Heart left ventricle (tissue), 13 donors: ENCODE measurements around the gene ZNF804B.

Experiments used
- POLR2A ChIP-seq, 2 donors: fragments of 450-650 bp; IDR thresholded peaks; one replicate each; pipeline ENCODE4 v1.6.1; 2017; ENCODE audit warnings: antibody characterized with exemption in 2 of 2, mild to moderate bottlenecking in 2 of 2, moderate library complexity in 2 of 2
- TF ChIP-seq, protein P1 (sequence below), 12 donors: fragments of 200-600 bp; sonication (generic) in 4 of 12; IDR thresholded peaks; one replicate each; pipeline versions ENCODE4 v1.5.0 to v1.8.0; 2018 to 2022; ENCODE audit warnings: antibody characterized with exemption in 12 of 12, mild to moderate bottlenecking in 5 of 12
- donor health status: ischemic (EF 13 %, LVEDD 7.1; RV severe dilation, severe dysfunction).
- donor health status: DM: no; HTN: yes; CAD: no.
- donor health status: DM: no; HTN: no; CAD: no.
- donor health status: ischemic (EF 25% LVEDD 6.9; RV normal size, moderate dysfunction).
- donor health status: ischemic (EF 25% LVEDD 5.7; RV mildly dilated, moderate dysfunction).
- donor health status: ischemic (EF 35%, LVEDD 5.7; RV mildly dilated, moderate dysfunction).
- donor health status: nonischemic (EF 11% LVEDD 7.7; RV severe dilation, severe dysfunction).
- donor health status: DM: yes; HTN: yes; CAD: no.
- donor health status: PGD.
- donor health status: ischemic (EF 29% LVEDD 5.4; RV normal size, mild dysfunction).
- donor health status: nonischemic (EF 23%, LVEDD 6.1; RV moderate dilation, normal function).

DNA sequence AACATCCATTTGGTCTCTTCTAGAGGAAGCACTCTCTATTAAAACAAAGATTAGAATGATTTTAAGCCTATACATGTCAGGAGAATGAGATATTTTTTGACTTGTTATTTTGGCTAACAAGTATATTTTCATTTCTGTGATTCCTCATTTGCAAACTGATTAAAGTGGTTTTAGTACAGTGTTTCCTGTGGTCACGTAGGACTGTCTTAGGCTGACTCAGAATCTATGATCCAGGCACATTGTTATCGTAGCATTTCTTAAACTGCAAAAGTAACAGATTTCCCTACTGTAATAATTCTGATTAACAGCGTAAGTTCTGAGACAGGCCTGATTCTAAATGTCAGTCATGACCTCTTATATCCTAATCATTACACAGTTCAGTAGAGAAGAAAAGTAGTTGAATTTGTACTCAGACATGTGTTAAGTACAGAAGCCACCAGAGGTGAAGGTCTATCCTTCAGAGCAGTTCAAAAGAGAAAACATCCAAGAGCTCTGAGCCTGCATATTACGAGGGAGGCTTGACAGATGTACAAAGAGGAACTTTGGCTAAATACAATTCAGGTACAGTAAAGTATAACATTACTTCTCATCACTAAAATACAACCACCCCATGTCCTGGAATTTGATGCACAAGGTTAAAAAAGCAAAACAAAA is 160.1 kb downstream of the ZNF804B start:
- TF ChIP-seq, protein P1, sequence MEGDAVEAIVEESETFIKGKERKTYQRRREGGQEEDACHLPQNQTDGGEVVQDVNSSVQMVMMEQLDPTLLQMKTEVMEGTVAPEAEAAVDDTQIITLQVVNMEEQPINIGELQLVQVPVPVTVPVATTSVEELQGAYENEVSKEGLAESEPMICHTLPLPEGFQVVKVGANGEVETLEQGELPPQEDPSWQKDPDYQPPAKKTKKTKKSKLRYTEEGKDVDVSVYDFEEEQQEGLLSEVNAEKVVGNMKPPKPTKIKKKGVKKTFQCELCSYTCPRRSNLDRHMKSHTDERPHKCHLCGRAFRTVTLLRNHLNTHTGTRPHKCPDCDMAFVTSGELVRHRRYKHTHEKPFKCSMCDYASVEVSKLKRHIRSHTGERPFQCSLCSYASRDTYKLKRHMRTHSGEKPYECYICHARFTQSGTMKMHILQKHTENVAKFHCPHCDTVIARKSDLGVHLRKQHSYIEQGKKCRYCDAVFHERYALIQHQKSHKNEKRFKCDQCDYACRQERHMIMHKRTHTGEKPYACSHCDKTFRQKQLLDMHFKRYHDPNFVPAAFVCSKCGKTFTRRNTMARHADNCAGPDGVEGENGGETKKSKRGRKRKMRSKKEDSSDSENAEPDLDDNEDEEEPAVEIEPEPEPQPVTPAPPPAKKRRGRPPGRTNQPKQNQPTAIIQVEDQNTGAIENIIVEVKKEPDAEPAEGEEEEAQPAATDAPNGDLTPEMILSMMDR (IDR thresholded peaks at IDR 0.05), result no peak
- TF ChIP-seq POLR2A (IDR thresholded peaks at IDR 0.05), result no peak
